BLaER1 treated with 17β-estradiol and CSF1 and Interleukin-3, amounts not matched to agents 10 nM and 100 nM (cell line): ENCODE results near the gene MPV17L2.

Experiments
- H3K27ac ChIP-seq, 11 experiments: shearing (Covaris generic); formaldehyde crosslinking; 2 replicates each; pipeline ENCODE4 v1.8.1; 2022
- H3K27me3 ChIP-seq, 11 experiments: shearing (Covaris generic); formaldehyde crosslinking; 2 replicates each; pipeline ENCODE4 v1.8.1; 2022
- H3K36me3 ChIP-seq, 11 experiments: shearing (Covaris generic); formaldehyde crosslinking; 2 replicates each; pipeline ENCODE4 v1.8.1; 2022
- H3K4me1 ChIP-seq, 10 experiments: shearing (Covaris generic); formaldehyde crosslinking; 2 replicates each; pipeline ENCODE4 v1.8.1; 2022
- H3K4me2 ChIP-seq, 11 experiments: shearing (Covaris generic); formaldehyde crosslinking; 2 replicates each; pipeline ENCODE4 v1.8.1; 2022
- H3K4me3 ChIP-seq, 10 experiments: shearing (Covaris generic); formaldehyde crosslinking; 2 replicates each; pipeline ENCODE4 v1.8.1; 2022
- H3K9ac ChIP-seq, 11 experiments: shearing (Covaris generic); formaldehyde crosslinking; 2 replicates each; pipeline ENCODE4 v1.8.1; 2022
- H3K9me3 ChIP-seq, 11 experiments: shearing (Covaris generic); formaldehyde crosslinking; replicated peaks in 1 of 11; 2 replicates each; pipeline ENCODE4 v1.8.1; 2022
- H4K20me1 ChIP-seq, 11 experiments: shearing (Covaris generic); formaldehyde crosslinking; 2 replicates each; pipeline ENCODE4 v1.8.1; 2022
- Cebpa-rat ChIP-seq, 11 experiments: shearing (Covaris generic); IDR thresholded peaks; 2 replicates each; pipeline ENCODE4 v1.8.1; 2022

Gene MPV17L2

GRCh38 chr19:18233224-18233825 lies 40.3 kb downstream of the MPV17L2 start:
- no peaks in the 10 kb centered on the region for H3K36me3 ChIP-seq
- H3K9me3 ChIP-seq = no peaks in the 10 kb centered on the region
- H3K27me3 ChIP-seq = no peaks in the 10 kb centered on the region
- peaks cover 23 to 44% (median 35%) of the 10 kb centered on the region in 10 experiments for H3K4me1 ChIP-seq
- H4K20me1 ChIP-seq = no peaks in the 10 kb centered on the region; a peak in 3 of 22 replicates
- H3K4me2 ChIP-seq = no peak overlapping the region; a peak in 1 of 22 replicates
- H3K4me3 ChIP-seq = no peak overlapping the region
- no peak for TF ChIP-seq Cebpa-rat (IDR thresholded peaks at IDR 0.05)
- no peak overlapping the region for H3K27ac ChIP-seq
- H3K9ac ChIP-seq = no peak overlapping the region

DNA sequence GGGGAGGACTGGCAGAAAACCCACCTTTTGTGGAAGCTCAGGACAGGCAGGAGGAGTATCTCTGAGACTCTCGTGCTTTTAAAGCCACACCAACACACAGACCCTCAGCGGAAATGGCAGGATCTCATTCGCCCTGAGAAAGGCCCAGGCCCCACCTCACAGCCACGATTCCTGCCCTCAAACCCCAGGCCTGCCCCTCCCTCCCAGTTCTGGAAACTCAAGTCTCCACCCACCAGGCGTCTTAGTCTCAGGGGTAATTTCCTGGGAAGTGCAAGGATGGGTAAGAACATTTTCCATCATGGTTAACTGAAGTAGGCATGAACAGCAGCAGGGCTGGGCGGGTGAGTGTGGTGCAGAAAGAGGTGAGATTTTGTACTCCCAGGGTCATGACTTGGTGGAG lies 41.2 kb downstream of the MPV17L2 start:
- no peak overlapping the region for H3K27ac ChIP-seq
- no peak overlapping the region for H3K9ac ChIP-seq
- H3K4me2 ChIP-seq = no peak overlapping the region
- no peak overlapping the region for H3K4me3 ChIP-seq
- H3K9me3 ChIP-seq = no peaks in the 10 kb centered on the region
- no peaks in the 10 kb centered on the region for H3K36me3 ChIP-seq
- H4K20me1 ChIP-seq = no peaks in the 10 kb centered on the region; a peak in 3 of 22 replicates
- H3K4me1 ChIP-seq = peaks cover 23 to 38% (median 30%) of the 10 kb centered on the region in 10 experiments
- no peaks in the 10 kb centered on the region for H3K27me3 ChIP-seq
- no peak for TF ChIP-seq Cebpa-rat (IDR thresholded peaks at IDR 0.05)

DNA sequence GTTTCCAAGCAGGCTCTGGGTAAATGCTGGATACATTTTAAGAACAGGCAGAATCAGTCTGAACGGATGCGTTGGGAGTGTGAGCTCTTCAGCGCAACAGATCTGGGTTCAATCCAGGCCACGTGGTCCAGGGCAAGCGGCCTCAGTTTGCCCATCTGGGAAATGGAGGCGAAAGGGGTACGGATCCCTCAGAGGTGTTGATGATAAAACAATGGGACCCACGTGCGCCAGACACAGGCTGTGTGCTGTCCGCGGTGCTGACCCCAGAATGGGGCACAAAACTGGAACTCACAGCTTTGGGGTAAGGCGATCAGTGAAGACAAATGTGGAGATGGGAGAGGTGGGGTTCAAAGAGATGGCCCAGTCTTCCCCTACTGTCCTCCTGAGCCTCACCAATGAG lies 46.3 kb downstream of the MPV17L2 start:
- Histone ChIP-seq H3K9ac (no peak overlapping the region), H3K9me3 (no peaks in the 10 kb centered on the region), H3K36me3 (no peaks in the 10 kb centered on the region), H3K4me3 (no peak overlapping the region), H4K20me1 (no peaks in the 10 kb centered on the region; a peak in 2 of 22 replicates), H3K27ac (no peak overlapping the region), H3K27me3 (peaks cover 0 to 6% (median 0%) of the 10 kb centered on the region in 11 experiments; a peak in 6 of 22 replicates), H3K4me2 (no peak overlapping the region), H3K4me1 (peaks cover 0 to 10% (median 4%) of the 10 kb centered on the region in 10 experiments; a peak in 10 of 20 replicates)
- no peak for TF ChIP-seq Cebpa-rat (IDR thresholded peaks at IDR 0.05)

DNA sequence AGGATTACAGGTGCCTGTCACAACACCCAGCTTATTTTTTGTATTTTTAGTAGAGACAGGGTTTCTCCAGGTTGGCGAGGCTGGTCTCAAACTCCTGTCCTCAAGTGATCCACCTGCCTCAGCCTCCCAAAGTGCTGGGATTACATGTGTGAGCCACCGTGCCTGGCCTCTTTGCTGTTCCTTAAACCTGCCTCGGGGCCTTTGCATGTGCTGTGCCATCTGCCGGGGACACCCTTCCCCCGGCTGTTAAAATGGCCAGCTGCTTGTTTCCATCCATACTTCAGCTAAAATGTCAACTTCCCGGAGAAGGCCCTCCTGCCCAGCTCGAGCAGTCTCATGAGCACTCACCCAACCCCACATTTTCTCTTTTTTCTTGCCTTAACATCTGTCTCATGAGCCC lies 52.3 kb downstream of the MPV17L2 start:
- Histone ChIP-seq H3K4me3 (no peak overlapping the region), H3K4me1 (peaks cover 0 to 14% (median 4%) of the 10 kb centered on the region in 10 experiments; a peak in 10 of 20 replicates), H3K9me3 (no peaks in the 10 kb centered on the region), H3K9ac (no peak overlapping the region), H3K27ac (no peak overlapping the region), H4K20me1 (no peaks in the 10 kb centered on the region), H3K36me3 (no peaks in the 10 kb centered on the region), H3K4me2 (no peak overlapping the region), H3K27me3 (peaks cover 0 to 6% (median 0%) of the 10 kb centered on the region in 11 experiments; a peak in 6 of 22 replicates)
- TF ChIP-seq Cebpa-rat (IDR thresholded peaks at IDR 0.05) = no peak
